Mononuclear cell (primary cell): Measurements from ENCODE around the gene PRM2. TPM values are rescaled to one million over a fixed set of nuclear protein-coding genes. Genes with fewer than 3 reads are reported as not detected.
"Not testable (repeated sequence)": the region's sequence is repeated elsewhere in the genome, so short reads cannot be mapped to it uniquely, and the experiment has no call there.

Experiments
- H3K27me3 ChIP-seq: 2 replicates; pipeline ENCODE4 v1.6.0; 2011; ENCODE audit warnings: low read length, control low read depth; ENCODE audit not compliant: insufficient read depth
- H3K4me1 ChIP-seq: 2 replicates; pipeline ENCODE4 v1.5.1; 2011; ENCODE audit warnings: mild to moderate bottlenecking, low read length, control low read depth; ENCODE audit not compliant: insufficient read depth
- H3K4me3 ChIP-seq: 2 replicates; pipeline ENCODE4 v1.5.1; 2011; ENCODE audit warnings: mild to moderate bottlenecking, low read length, moderate library complexity
- H3K9me3 ChIP-seq: 2 replicates; pipeline ENCODE4 v1.5.1; 2011; ENCODE audit warnings: low read depth, mild to moderate bottlenecking, control low read depth, low read length
- total RNA-seq: library from RNA; depleted of rRNA; stranded (reverse); fragments of >200 nt; gene quantifications from one replicate; pipeline ENCODE4 v1.2.3, GENCODE V29; 2012

PRM2 gene
- total RNA-seq, 1 donor, result not detected

DNA sequence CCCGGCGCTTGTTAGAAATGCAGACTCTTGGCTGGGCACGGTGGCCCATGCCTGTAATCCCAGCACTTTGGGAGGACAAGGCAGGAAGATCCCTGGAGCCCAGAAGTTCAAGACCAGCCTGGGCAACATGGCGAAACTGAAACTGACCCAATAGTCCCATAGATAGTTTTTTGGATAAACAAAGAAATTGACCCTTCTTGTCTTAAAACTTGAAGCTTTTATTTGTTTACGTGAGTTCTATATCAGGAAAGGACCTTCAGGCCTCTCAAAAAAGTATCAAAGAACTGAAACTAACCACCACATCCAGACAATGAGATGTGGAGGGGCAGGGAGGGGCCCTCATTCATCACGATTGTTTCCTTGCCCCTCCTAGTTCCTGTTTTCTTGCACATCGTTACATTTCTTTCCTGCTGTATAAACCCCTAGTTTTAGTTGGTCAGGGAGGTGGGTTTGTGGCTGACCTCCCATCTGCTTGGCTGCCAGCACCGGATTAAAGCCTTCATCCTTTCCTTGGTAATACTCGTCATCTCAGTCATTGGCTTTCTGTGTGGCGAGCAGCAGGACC, 34.8 kb upstream of the PRM2 start:
- H3K27me3 ChIP-seq, result no peaks in the 10 kb centered on the region
- no peak overlapping the region for H3K4me3 ChIP-seq
- H3K9me3 ChIP-seq, result no peaks in the 10 kb centered on the region
- H3K4me1 ChIP-seq, result peaks cover 71% of the 10 kb centered on the region

- no peak overlapping the region for H3K4me3 ChIP-seq
- no peaks in the 10 kb centered on the region for H3K27me3 ChIP-seq
- H3K9me3 ChIP-seq, result no peaks in the 10 kb centered on the region
- peaks cover 76% of the 10 kb centered on the region for H3K4me1 ChIP-seq
Measured at GRCh38 chr16:11310634-11310977, 34.3 kb upstream of the PRM2 start.

DNA sequence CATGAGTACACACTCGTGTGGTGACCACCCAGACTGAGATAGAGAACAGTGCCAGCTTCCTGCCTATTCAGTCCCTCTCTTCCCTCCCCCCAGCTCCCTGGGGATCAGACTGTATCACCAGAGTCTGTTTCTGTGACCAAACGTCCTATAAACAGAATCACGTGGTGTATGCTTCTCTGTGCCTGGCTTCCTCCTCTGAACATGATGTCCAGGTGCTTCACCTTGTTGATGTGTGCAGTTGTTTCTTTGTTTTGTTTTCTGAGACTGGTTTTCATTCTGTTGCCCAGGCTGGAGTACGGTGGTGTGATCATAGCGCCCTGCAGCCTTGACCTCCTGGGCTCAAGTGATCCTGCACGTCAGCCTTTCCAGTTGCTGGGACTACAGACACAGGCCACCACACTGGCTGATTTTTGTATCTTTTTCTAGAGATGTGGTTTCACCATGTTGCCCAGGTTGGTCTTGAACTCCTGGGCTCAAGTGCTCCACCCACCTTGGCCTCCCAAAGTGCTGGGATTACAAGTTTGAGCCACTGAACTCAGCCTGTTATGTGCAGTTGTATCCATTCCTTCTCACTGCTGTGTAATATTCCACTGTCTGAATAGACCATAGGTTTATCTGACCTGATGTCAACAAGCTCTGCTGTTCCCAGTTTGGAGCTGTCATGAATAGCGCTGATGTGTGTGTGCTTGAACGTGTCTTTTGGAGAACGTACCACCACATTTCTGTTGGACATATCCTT, 33.8 kb upstream of the PRM2 start:
- Histone ChIP-seq H3K27me3 (no peaks in the 10 kb centered on the region), H3K9me3 (no peaks in the 10 kb centered on the region), H3K4me1 (peaks cover 81% of the 10 kb centered on the region), H3K4me3 (no peak overlapping the region)

GRCh38 chr16:11308493-11309283, 32.4 kb upstream of the PRM2 start:
- Histone ChIP-seq H3K27me3 (no peaks in the 10 kb centered on the region), H3K4me3 (no peak overlapping the region), H3K4me1 (peaks cover 84% of the 10 kb centered on the region), H3K9me3 (no peaks in the 10 kb centered on the region)

- Histone ChIP-seq H3K9me3 (no peaks in the 10 kb centered on the region), H3K27me3 (no peaks in the 10 kb centered on the region), H3K4me1 (peaks cover 79% of the 10 kb centered on the region), H3K4me3 (no peak overlapping the region)
Measured at GRCh38 chr16:11307639-11308492, 31.6 kb upstream of the PRM2 start.

DNA sequence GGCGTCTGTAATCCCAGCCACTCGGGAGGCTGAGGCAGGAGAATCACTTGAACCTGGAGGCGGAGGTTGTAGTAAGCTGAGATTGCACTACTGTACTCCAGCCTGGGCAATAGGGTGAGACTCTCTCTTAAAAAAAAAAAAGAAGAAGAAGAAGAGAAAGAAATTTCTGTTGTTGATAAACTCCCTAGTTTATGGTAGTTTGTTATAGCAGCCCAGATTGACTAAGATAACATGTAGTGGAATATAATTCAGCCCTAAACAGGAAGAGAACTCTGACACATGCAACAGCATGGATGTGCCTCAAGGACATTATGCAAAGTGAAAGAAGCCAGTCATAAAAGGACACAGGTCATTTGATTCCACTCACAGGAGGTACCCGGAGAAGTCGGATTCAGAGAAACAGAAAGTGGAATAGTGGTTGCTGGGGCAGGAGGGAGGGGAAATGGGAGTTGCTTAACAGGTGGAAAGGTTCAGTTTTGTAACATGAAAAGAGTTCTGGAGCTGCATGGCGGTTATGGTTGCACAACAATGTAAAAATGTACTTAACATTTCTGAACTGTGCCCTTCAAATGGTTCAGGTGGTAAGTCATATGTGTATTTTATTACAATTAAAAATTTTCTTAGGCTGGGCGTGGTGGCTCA, 30.8 kb upstream of the PRM2 start:
- no peaks in the 10 kb centered on the region for H3K9me3 ChIP-seq
- H3K27me3 ChIP-seq, result no peaks in the 10 kb centered on the region
- no peak overlapping the region for H3K4me3 ChIP-seq
- H3K4me1 ChIP-seq, result peaks cover 72% of the 10 kb centered on the region

DNA sequence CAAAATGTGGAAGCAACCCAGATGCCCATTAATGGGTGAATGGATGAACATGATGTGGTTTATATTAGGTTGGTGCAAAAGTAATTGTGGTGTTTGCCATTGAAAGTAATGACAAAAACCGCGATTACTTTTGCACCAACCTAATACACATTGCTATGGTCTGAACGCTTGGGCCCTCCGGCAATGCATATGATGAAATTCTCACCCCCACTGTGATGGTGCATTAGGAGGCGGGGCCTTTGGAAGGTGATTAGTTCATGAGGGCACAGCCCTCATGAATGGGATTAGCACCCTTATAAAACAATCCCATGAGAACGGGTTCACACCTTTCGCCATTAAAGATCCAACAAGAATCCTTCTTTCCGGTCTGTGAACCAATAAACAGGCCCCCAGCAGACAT, 30.1 kb upstream of the PRM2 start:
- no peaks in the 10 kb centered on the region for H3K27me3 ChIP-seq
- peaks cover 66% of the 10 kb centered on the region for H3K4me1 ChIP-seq
- no peaks in the 10 kb centered on the region for H3K9me3 ChIP-seq
- no peak overlapping the region for H3K4me3 ChIP-seq

DNA sequence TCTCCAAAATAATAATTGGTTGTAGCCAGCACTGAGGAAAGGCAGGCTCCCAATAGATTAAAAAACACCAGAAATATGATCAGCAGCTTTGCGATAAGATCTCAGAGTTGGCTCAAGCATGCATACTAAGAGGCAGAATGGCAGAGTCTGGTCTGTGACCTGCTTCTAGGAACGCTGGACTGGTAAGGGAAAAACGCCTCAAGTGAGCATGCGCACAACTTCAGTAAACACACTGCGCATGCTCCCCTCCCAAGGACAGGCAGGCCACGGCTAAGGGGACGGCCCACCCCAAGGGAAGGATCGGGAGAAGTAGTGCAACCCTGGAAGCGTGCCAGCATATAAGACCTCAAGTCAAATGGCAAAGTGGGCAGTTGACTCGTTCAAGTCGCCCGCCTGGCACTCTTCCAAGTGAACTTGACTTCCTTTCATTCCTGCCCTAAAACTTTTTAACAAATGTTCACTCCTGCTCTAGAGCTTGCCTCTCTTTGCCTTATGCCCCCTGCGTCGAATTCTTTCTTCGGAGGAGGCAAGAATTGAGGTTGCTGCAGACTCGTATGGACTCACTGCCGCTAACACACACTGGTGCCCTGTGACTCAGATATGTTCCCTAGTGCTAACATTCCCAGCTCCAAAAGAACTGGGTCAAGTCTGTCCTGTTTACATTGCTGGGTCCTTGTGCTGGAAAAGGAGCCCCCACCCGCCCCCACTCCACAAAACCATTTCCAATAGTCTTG, 27.3 kb upstream of the PRM2 start:
- no peaks in the 10 kb centered on the region for H3K27me3 ChIP-seq
- no peak overlapping the region for H3K4me3 ChIP-seq
- peaks cover 45% of the 10 kb centered on the region for H3K4me1 ChIP-seq
- no peaks in the 10 kb centered on the region for H3K9me3 ChIP-seq

DNA sequence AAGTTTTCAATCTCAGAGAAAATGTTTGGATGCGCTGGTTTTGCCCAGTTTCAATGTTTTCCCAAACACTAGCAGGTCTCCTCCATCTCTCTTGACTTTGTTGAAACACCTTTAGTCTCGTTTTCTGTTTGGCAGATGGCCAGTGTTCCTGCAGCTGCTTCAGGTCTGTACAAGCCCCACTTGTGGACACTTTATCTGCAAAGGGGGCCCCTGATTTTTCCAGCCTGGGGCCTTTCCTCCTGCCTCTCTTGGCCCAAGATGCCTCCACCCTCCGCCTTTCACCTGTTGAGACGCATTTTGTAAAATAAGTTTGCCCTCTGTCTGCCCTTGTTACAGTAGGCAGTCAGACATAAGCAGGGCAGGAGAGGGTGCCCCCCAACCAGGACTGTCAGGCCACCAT, 26.7 kb upstream of the PRM2 start:
- Histone ChIP-seq H3K4me1 (peaks cover 45% of the 10 kb centered on the region), H3K27me3 (no peaks in the 10 kb centered on the region), H3K9me3 (no peaks in the 10 kb centered on the region), H3K4me3 (no peak overlapping the region)

DNA sequence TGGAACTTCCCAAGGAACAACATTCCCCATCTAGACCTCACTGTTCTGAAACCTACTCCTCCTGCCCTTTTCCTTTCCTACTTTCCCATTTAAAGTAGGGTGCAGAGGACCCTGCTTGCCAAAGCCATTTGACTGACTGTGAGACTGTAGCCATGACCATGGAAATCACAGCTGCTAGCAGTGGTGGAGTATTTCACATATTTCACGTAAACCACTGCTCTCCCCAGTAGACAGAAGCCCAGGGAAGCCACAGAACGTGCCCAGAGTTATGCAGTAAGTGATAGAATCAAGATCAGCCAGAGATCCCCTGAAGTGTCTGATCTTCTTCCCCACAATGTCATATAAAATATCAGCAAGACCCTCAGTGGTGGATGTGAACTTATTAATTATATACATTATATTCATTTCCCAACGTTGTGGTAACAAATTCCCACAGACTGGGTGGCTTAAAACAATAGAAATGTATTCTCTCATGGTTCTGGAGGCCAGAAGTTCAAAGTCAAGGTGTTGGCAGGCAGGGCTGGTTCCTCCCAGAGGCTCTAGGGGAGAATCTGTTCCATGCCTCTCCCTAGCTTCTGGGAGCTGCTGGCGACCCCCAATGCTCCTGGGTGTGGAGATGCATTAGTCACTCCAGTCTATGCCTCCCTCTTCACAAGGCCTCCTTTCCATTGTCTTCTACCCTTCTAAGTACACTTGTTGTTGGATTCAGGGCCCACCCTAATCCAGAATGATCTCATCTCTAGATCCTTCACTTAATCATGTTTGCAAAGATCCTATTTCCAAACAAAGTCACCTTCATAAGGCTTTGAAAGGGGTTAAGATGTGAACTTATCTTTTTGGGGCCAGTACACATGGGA, 25.6 kb upstream of the PRM2 start:
- Histone ChIP-seq H3K4me3 (no peak overlapping the region), H3K27me3 (no peaks in the 10 kb centered on the region), H3K9me3 (no peaks in the 10 kb centered on the region), H3K4me1 (peaks cover 45% of the 10 kb centered on the region)

- no peak overlapping the region for H3K4me3 ChIP-seq
- no peaks in the 10 kb centered on the region for H3K9me3 ChIP-seq
- peaks cover 38% of the 10 kb centered on the region for H3K4me1 ChIP-seq
- H3K27me3 ChIP-seq, result no peaks in the 10 kb centered on the region
Measured at GRCh38 chr16:11300560-11300892, 24.2 kb upstream of the PRM2 start.

DNA sequence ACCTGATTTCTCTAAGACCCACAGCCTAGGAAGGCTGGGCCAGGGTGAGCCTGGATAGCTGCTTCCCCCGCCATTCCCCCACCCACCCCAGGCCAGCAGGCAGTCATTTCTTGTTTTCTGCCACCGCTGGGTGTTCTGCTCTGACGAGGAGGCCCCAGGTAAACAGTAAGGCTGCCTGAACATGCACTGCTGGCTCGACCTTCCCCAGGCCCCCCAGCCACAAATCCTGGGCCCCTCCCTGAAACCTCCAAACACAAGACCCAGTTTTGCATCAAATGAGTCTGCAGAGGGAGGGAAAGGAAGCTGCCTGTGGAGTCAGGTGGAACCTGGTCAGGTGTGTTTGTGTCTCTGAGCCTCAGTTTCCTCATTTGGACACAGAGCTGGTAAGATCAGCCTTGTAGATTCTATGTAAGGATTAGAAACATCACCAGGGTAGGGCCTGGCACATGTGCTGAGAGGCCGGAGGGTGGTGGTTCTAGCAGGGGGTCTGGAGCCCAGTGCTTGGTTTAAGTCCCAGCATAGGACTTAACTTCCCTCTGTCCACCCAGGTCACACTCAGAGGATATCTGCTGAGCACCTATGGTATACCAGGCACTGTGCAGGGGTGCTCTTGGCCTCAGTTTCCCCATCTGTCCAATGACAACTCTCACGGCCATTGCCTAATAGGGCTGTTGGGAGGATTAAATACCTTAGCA, 23.7 kb upstream of the PRM2 start:
- H3K4me3 ChIP-seq, result no peak overlapping the region
- no peaks in the 10 kb centered on the region for H3K27me3 ChIP-seq
- H3K4me1 ChIP-seq, result peaks cover 33% of the 10 kb centered on the region
- H3K9me3 ChIP-seq, result no peaks in the 10 kb centered on the region

GRCh38 chr16:11298950-11299547, 22.8 kb upstream of the PRM2 start:
- H3K4me1 ChIP-seq, result peaks cover 31% of the 10 kb centered on the region
- not testable (repeated sequence) for H3K9me3 ChIP-seq, H3K27me3 ChIP-seq, H3K4me3 ChIP-seq
